G401 (cell line): ENCODE results near the gene TGFBR3. TPM values are rescaled to one million over a fixed set of nuclear protein-coding genes. Genes with fewer than 3 reads are reported as not detected.
A peak's percentile ranks its signal among the peaks of the same experiment; 100 is the strongest.
"Not testable (repeated sequence)": the region's sequence is repeated elsewhere in the genome, so short reads cannot be mapped to it uniquely, and the experiment has no call there.

Experiments
- DNase-seq: peaks from one replicate; pipeline ENCODE4 v3.0.0-alpha.2; 2015; ENCODE audit warnings: low spot score
- in situ Hi-C: cut with HindIII; loops from 2 replicates; pipeline ENCODE4 v1.10.0; 2016; ENCODE audit warnings: low sequenced_read_pairs, mixed read lengths
- total RNA-seq: library from RNA; depleted of rRNA; stranded (reverse); fragments of >200 nt; shearing (Covaris generic); gene quantifications from 2 replicates; pipeline ENCODE4 v1.2.3, GENCODE V29; 2014

The TGFBR3 gene
- total RNA-seq, 1 experiment from 2014 or later = 33.6 TPM

DNA sequence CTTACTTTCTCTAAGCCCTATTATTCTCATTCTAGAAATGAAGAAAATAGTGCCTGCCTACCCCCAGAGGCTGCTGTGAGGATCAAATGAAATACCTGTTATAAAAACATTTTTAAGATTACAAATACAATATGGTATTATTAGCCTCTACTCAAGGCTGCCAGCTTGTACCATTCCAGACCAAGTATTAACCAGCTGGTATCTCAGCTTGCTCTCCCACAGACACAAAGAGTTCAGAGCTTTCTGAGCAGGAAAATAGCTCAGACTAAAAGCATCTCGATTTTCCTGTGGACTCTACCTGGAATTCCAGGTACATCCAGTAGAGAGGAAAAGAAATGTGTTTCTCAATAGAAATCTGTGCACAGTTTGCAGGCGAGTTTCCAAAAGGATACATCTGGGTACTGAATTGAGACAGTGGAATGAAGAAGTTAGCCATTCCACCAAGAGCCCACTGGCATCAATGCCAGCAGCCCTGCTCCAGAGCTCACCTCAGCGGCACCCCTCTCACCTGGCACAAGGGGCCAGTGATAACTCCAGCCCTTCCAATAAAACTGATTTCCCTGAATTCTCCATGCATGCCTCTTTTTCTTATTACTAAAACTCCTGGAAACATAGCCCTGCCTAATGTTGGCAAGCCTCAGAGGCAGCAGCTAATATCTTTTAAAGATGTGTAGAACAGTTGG is 31.0 kb downstream of the TGFBR3 start:
- in situ Hi-C loops = no loop called here
- peak; percentile 64 for DNase-seq

DNA sequence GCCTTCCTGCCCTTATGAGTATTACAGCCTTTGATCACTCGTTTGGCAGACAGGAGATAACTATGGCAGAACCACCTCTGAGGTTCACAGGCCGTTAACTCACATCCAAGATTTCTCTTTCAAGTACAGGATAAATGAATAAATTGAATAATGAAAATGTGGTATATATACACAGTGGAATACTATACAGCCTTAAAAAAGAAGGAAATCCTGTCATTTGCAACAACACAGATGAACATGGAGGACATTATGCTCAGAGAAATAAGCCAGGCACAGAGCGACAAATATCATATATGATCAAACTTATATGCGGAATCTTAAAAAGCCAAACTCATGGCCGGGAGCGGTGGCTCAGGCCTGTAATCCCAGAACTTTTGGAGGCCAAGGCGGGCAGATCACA is 32.6 kb downstream of the TGFBR3 start:
- in situ Hi-C loops = no loop called here
- DNase-seq = no peak

DNA sequence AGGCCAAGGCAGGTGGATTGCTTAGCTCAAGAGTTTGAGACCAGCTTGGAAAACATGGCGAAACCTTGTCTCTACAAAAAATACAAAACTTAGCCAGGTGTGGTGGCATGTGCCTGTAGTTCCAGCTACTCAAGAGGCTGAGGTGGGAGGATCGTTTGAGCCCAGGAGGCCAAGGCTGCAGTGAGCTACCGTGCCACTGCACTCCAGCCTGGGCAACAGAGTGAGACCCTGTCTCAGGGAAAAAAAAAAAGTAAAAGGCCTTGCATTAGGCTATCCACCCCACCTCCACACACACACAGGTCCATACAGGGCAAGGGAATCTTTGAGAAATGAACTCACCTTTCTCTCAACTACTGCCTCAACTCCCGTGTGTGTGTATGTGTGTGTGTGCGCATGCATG is 33.9 kb downstream of the TGFBR3 start:
- DNase-seq, in situ Hi-C loops: not testable (repeated sequence)

DNA sequence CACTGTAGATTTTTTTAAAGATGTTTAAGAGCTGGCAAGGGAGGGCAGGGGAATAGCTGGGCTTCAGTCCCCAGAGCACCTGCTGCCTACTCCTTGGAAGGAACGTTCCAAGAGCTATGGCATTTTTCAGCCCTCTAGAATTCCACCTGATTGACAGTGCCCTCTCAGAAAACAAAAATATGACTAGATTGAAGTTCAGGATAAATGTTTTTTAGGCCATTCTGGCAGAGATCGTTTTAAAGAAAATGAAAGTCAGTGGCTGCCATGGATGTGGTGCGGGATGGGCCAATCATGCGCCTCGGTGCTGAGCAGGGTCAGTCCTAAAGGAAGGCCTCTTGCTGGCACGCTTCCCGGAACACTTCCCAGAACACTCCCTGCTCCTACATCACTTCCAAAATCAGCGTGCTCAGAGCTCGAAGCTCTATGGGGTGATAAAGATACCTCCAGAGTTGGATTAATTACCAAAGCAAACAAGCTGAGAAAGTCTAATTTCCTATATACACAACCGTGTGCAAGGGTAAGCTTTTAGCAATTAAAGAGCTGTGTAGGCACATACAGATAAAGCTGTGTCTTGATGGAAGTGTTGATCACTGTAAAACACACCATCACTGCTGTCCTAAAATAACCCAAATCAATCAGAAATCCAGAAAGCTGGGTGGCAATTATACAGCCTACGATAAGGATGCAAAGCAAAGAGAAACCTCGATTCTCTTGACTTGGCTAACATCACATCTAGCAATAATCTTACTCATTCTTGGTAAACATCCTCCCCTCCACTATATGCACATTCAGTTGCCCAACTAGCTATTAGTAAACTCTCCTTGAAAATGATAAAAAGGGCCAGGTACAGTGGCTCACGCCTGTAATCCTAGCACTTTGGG is 34.6 kb downstream of the TGFBR3 start:
- DNase-seq = no peak
- in situ Hi-C loops = no loop called here

DNA sequence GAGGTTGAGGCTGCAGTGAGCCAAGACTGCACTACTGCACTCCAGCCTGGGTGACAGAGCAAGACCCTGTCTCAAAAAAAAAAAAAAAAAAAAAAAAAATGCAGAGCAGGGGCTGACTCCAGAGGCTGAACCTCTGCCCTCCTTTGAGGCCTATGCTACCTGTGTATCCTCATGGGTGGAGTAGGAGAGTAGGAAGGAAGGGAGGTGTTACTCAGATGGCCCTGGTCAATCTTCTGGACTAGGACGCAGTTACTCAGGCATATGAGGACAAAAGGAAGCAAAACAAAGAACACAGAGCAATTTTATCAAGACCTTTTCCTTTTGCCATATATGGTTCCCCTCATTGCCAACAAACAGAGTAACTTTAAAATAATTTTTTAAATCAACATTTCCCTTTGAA is 35.2 kb downstream of the TGFBR3 start:
- no peak for DNase-seq
- in situ Hi-C loops = no loop called here

DNA sequence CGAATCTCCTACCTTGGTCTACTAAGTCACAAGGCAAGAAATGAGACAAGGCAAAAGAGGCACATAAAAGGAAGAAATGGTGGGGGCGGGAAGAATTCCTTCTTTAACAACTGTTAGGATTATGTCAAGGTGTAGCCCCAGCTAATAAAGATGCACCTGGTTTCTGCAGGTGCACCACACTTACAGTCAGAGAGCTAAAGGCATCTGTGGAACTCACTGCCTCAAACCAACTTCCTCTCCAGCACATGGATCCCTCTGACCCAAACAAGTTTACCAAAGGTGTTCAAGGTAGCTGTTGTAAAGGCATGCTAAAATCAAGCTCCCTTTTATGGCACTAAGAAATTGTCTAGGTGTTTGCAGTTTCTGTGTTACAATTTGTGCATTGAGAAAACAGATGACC is 38.1 kb downstream of the TGFBR3 start:
- in situ Hi-C loops = no loop called here
- no peak for DNase-seq

DNA sequence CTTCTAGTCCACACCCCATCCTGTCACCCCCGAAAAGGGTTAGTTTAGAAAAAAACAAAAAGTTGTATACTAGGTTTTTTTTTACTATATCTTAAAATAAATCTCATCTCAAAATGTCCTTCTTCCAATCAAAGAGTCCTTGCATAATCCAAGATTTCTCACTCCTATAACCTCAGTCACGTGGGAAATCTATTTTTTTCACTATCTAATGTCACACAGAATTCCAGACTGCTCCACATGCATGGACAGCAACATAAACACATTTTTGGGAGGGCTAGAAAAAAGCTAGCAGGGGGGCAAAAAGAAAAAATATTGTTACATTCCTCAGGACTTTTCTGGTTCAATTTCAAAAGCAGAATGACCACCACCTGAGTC is 39.3 kb downstream of the TGFBR3 start:
- in situ Hi-C loops = no loop called here
- no peak for DNase-seq

DNA sequence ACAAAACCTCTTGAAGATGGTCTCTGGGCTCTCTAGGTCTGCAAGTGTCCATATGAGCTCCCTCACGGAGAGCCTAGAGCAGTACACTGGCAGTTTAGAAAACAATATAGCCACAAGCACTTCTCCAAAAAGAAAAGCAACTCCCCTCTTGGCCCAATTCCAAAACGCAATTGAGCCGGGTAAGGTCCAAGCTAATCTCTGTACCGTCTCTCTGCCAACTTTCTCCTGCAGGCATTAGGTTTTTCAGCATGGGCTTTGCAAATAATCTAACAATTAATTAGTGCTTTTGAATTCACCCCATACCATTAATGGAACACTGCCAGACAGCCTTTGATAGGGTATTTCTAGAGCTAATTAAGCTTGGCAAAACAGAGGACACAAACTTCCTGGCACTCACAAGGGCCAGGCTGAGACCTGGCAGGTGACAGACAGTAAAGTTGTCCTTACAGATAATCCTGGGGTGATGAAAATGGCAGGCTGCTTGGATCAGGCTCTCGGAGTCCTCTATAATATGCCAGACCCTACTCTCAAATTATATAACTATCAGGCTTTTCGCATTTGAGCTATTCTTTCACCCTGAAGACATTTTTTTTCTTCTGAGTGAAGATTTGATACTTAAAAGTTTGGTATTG is 39.8 kb downstream of the TGFBR3 start:
- peak; percentile 30 for DNase-seq
- in situ Hi-C loops = no loop called here

DNA sequence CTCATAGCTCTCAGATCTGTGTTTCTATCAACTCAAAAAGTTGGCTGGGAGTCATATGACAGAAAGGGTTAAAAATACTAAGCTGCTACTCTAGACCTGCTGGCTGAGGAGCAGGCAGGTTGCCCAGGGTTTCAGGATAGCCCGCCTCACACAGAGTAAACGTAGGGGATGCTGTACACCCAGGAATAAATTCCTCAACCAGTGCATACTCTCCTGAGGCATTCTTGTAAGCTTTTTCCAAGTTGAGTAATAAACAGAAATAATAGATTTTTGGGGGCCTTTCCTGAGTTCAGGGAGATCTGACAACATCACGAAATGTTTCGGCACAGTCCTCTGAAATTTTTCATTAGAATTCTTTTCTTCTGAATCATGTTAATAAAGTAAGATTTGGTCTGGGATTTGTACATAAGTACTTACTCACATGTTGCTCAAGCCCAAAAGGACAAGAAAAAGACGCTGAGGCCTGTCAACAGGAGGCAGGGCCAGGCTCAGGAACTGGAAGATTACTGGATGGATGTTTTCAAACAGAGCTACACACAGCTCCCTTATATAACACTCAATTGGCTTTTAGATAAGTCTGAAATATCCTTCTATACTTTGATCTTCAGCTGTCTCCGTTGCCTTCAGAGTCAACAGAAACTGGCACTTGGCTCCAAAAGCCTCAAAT is 41.0 kb downstream of the TGFBR3 start:
- DNase-seq = no peak
- in situ Hi-C loops = no loop called here

DNA sequence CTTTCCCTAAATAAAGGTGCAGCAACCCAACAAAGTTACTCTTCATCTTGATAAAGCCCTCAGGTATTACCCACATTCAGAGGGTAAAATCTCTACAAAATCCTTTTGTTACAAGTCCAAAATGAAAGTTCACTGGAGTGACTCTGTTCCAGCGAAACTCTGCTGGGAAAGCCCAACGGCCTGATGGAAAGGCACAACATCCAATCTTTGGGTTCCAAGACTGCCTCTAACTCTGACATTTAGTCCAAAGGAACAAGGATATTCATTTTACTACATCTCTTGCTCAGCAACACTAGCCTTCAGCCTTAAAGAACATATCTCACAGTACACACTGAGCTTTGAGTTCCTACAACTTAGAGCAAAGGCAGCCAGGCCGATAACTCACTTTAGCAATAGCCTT is 42.1 kb downstream of the TGFBR3 start:
- DNase-seq = no peak
- in situ Hi-C loops = no loop called here

DNA sequence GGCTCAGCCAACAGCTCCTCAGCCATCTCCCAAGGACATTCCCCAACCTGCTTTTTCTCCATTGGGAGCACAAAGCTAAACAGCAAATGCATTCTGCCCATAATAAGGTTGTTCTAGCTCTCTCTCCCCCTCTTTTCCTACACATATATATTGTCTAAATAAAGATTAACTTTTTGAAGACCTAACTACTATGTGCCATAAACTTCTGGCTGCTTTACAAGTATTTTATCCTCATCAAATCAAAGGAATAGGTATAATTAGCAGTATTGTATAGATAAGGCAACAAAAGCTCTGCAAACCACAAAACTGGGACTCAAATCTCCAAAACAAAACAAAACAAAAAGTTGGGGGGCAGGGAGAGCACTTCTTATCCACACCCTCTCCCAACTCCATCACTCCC is 43.4 kb downstream of the TGFBR3 start:
- in situ Hi-C loops = no loop called here
- DNase-seq = no peak

DNA sequence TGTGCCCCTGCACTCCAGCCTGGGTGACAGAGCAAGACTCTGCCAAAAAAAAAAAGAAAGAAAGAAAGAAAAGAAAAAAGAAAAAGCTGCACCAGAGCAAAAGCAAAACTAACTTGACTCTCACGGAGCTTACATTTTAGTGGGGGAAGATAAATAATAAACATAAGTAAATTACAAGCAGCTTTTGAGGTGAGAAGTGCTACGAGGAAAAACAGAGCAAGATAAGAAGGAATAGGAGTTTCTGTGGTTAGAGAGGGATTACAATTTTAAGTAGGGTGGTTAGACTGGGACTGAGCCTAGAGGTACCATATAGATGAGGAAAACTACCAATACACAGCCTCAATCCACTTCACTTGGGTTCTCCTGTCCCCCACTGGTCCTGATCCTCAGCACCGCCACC is 43.9 kb downstream of the TGFBR3 start:
- no peak for DNase-seq
- in situ Hi-C loops = no loop called here

DNA sequence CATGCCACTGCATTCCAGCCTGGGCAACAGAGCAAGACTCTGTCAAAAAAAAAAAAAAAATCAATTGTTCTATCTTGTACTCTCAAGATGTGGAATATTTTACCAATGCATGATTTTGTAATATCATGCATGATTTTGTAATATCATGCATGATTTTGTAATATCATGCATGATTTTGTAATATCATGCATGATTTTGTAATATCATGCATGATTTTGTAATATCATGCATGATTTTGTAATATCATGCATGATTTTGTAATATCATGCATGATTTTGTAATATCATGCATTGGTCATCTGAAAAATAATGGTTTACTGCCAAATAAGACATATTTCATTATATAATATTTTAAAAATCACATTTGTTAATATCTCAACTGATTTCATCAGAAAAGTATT is 45.7 kb downstream of the TGFBR3 start:
- DNase-seq, in situ Hi-C loops: not testable (repeated sequence)

DNA sequence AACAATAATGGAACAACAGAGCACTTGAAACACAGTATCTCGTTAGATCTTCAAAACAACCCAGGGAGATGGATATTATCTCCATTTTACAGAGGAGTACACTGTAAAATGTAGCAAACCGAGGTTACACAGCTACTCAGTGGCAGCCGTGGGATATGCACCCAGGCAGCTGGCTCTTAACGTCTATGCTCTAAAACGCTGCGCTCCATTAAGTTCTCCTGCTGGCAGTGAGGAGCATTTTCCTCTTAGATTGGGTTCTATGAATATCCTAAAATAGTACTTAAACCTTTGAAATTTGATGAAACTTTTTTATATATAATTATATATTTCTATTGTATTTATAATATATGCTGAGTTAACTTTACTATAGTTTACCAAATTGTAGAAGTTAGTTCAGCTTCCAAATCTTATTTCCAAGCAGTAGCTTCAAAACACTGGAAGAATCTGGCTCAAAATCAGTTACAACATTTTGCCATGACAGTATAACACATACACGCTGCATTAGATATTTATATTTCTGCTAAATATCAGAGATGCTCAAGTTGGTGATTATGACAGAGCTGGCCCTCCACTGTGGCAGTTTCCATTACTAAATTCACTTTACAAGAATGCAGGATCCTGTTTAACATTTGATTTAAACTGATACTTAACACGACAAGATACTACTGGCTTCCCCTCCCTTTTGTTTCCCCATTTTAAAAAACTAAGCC is 49.5 kb downstream of the TGFBR3 start:
- no peak for DNase-seq
- in situ Hi-C loops = no loop called here

DNA sequence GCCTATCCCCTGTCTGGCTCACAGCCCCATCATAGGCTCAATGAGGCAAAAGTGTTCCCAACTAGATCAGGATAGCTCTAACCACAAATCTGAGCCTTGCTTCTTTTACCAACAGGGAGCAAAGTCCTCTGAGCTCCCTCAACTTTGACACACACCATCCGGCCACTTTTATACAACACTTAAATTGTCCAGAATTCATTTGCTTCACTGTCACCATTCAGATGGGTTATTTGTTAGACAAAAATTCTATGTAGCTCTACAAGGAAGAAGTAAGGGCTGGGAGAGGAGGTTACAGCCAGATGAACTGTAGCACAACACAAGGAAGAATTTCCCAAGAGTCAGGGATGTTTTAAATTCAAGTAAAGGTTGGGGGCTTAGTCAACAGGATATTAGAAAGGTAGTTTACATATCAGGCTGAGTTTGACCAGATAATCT is 50.8 kb downstream of the TGFBR3 start:
- in situ Hi-C loops = no loop called here

DNA sequence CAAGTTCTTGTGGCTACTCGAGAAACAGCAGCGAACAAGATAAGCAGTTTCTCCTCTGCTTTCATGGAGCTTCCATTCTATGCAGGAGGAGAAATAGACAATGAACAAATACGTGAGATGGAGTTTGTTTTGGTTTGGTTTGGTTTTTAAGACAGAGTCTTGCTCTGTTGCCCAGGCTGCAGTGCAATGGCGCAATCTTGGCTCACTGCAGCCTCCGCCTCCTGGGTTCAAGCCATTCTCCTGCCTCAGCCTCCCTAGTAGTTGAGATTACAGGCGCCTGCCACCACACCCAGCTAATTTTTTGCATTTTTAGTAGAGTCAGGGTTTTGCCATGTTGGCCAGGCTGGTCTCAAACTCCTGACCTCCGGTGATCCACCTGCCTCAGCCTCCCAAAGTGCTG is 51.4 kb downstream of the TGFBR3 start:
- in situ Hi-C loops, DNase-seq: not testable (repeated sequence)

More for the DNA sequence above, 50.8 kb downstream of the TGFBR3 start:
- no peak for DNase-seq

DNA sequence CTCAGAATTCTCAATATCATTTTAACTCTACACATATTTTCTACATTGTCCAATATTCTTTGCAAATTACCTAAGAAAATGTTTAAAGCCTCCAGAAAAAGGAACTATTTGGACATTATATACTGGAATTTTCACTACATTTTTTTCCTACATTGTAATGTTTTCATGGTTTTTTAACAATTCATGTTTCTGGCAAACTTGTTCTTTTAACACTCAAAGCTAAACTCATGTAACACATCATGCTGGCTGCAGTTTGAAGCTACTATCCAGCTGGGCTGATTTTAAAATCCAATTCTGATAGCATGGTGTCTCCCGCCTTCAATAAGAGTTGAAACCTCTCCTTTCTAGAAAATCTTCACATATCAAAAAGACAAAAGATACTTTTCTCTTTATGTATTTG is 52.0 kb downstream of the TGFBR3 start:
- DNase-seq = no peak
- in situ Hi-C loops = no loop called here

DNA sequence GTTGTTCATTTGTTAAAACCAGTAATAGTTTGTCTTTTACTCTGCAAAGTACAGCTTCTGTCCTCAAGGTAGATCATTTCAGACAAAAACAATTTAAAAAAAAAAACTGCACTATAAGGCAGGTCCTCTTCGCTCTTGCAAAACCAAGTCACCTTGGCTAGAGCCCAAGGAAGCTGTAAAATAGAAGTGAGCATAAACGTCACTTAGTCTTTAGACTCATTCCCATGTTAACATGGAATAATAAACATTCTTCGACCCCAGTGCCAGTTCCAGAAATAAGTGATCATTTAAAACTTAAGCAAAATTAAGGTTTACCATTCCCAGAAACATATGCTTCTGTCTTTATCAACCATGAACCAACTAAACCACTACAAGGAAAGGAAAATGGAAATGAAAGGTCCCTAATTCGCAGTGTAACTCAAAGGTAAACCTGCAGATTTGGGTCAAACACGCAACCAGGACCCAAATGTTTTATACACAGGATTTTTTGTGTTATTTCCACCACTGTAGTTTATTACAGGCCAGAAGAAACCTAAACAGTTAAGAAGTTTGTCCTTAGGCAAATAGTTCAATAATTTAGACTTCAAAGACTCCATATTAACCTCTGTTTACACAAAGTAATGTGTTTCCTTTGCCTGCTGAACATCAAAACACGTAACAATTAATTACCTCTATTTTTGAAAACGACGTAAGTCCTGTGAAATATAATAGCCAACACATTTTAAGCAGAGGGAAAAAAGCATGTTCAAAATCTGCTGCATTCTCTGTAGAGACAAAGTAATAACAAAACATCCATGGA is 54.6 kb downstream of the TGFBR3 start:
- in situ Hi-C loops = no loop called here
- no peak for DNase-seq
